CD4-positive, alpha-beta T cell (primary cell): ENCODE data around the gene TEX261. TPM values are rescaled to one million over a fixed set of nuclear protein-coding genes. Genes with fewer than 3 reads are reported as not detected.
"Not testable (repeated sequence)": the region's sequence is repeated elsewhere in the genome, so short reads cannot be mapped to it uniquely, and the experiment has no call there.

Experiments
- ATAC-seq: fragments of 200-7000 bp; cut with Tn5 transposase; one replicate; pipeline ENCODE4 v1.10.0; 2022; ENCODE audit warnings: mild to moderate bottlenecking; ENCODE audit not compliant: poor library complexity
- CTCF ChIA-PET: fragments of 350-600 bp; sonication (Branson Sonifier 250); formaldehyde crosslinking; loops from one replicate; lab custom pipeline; 2021; ENCODE audit warnings: antibody characterized with exemption, inconsistent platforms; lab: Charles Lee
- POLR2A ChIA-PET: fragments of 350-600 bp; sonication (Branson Sonifier 250); formaldehyde crosslinking; loops from one replicate; lab custom pipeline; 2021; ENCODE audit warnings: antibody characterized with exemption, inconsistent platforms; lab: Charles Lee
- DNase-seq, 14 experiments: peaks; one replicate each; pipeline ENCODE4 v3.0.0-alpha.2; 2013 to 2020; ENCODE audit warnings: mixed read lengths in 2 of 14
- H3K27ac ChIP-seq, 2 donors: one replicate each; pipeline versions ENCODE4 v1.5.1 to v1.7.0; 2013; ENCODE audit warnings: low read length in 2 of 2, low read depth in 1 of 2, mild to moderate bottlenecking in 1 of 2
- H3K27me3 ChIP-seq, 2 experiments: 1 replicate in 1 of 2; 2 replicates in 1 of 2; pipeline versions ENCODE4 v1.6.1 to v1.7.0; 2013; ENCODE audit warnings: low read length in 2 of 2, control low read depth in 1 of 2, mild to moderate bottlenecking in 1 of 2, moderate library complexity in 1 of 2; ENCODE audit not compliant: insufficient read depth in 2 of 2, control insufficient read depth in 1 of 2
- H3K36me3 ChIP-seq: one replicate; pipeline ENCODE4 v1.6.1; 2013; ENCODE audit warnings: low read length, control low read depth; ENCODE audit not compliant: insufficient read depth
- H3K4me1 ChIP-seq: one replicate; pipeline ENCODE4 v1.6.1; 2013; ENCODE audit warnings: low read length, control low read depth; ENCODE audit not compliant: insufficient read depth
- H3K4me3 ChIP-seq: one replicate; pipeline ENCODE4 v1.5.1; 2013; ENCODE audit warnings: mild to moderate bottlenecking, low read length, moderate library complexity
- H3K9me3 ChIP-seq, 2 experiments: 1 replicate in 1 of 2; 2 replicates in 1 of 2; pipeline versions ENCODE4 v1.6.1 to v1.7.0; 2013; ENCODE audit warnings: low read length in 2 of 2, mild to moderate bottlenecking in 2 of 2, control low read depth in 1 of 2, moderate library complexity in 1 of 2; ENCODE audit not compliant: control insufficient read depth in 1 of 2, insufficient read depth in 1 of 2
- H3K27ac Mint-ChIP-seq: one replicate; pipeline ENCODE4 v1.8.0; 2020; ENCODE audit warnings: mixed read lengths
- H3K27me3 Mint-ChIP-seq: one replicate; pipeline ENCODE4 v1.8.0; 2021; ENCODE audit warnings: mixed read lengths
- H3K36me3 Mint-ChIP-seq: one replicate; pipeline ENCODE4 v1.8.0; 2021; ENCODE audit warnings: low read depth, mixed read lengths
- H3K4me1 Mint-ChIP-seq: one replicate; pipeline ENCODE4 v1.8.0; 2021; ENCODE audit warnings: low read depth, mixed read lengths
- H3K4me3 Mint-ChIP-seq: one replicate; pipeline ENCODE4 v1.8.0; 2020; ENCODE audit warnings: mild to moderate bottlenecking, mixed read lengths
- H3K9me3 Mint-ChIP-seq: one replicate; pipeline ENCODE4 v1.8.0; 2020; ENCODE audit warnings: mixed read lengths
- CTCF ChIP-seq: fragments of 200-600 bp; IDR thresholded peaks from one replicate; pipeline ENCODE4 v1.8.0; 2022; ENCODE audit warnings: antibody characterized with exemption, mild to moderate bottlenecking
- intact Hi-C, 2 experiments: fragments of 100-400 bp; cut with DNase I in 1 of 2; cut with micrococcal nuclease in 1 of 2; formaldehyde crosslinking; loops; one replicate each; pipeline versions ENCODE4 v1.15.1 to v1.9.0; 2023 to 2025; cut with DNase I, micrococcal nuclease
- total RNA-seq, 174 experiments: library from RNA in 2 of 174; stranded (reverse) in 2 of 174; gene quantifications; one replicate each; pipeline ENCODE4 v1.2.3 and lab custom pipeline; 2021 to 2026

Gene TEX261
- total RNA-seq, 2 experiments from 2014 or later, result 26.8 to 34.0 TPM

GRCh38 chr2:71023553-71024243 is 29.0 kb upstream of the TEX261 start:
- H3K36me3 Mint-ChIP-seq, H3K36me3 ChIP-seq, H3K27me3 Mint-ChIP-seq, H3K27ac ChIP-seq, H3K9me3 Mint-ChIP-seq, H3K27ac Mint-ChIP-seq, H3K4me1 Mint-ChIP-seq, H3K27me3 ChIP-seq, H3K4me3 Mint-ChIP-seq, ATAC-seq, H3K4me1 ChIP-seq, H3K9me3 ChIP-seq, H3K4me3 ChIP-seq: not testable (repeated sequence)
- DNase-seq, result peak; percentile 34 to 72 (median 55)
- intact Hi-C loops, result loop anchor here (5.0 to 10.0 kb wide), 2 partner anchors 109 to 491 kb away; partner anchors contain the start of genes MCEE (in 1 of the 2) and MPHOSPH10 (in 1 of the 2)
- peak; percentile 39 for TF ChIP-seq CTCF
- ChIA-PET CTCF (interaction anchor here (1.4 to 1.6 kb wide), 2 partner anchors 77 to 487 kb away, joined by 4 to 6 read pairs; no protein-coding TSS in a partner anchor), POLR2A (interaction anchor here (0.7 to 1.7 kb wide), 3 partner anchors 44 to 1551 kb away, joined by 3 to 4 read pairs (median 4); partner anchors contain the start of genes MCEE, MPHOSPH10 and NAGK)

GRCh38 chr2:71021394-71021793 is 26.7 kb upstream of the TEX261 start:
- H3K27me3 ChIP-seq, H3K4me3 ChIP-seq, H3K27me3 Mint-ChIP-seq, H3K9me3 ChIP-seq, H3K4me1 ChIP-seq, DNase-seq, H3K27ac ChIP-seq, H3K9me3 Mint-ChIP-seq, H3K4me1 Mint-ChIP-seq, H3K36me3 Mint-ChIP-seq, H3K27ac Mint-ChIP-seq, H3K36me3 ChIP-seq, ATAC-seq, H3K4me3 Mint-ChIP-seq, POLR2A ChIA-PET: not testable (repeated sequence)
- intact Hi-C loops, result loop anchor here (5.0 to 10.0 kb wide), 2 partner anchors 111 to 493 kb away; partner anchors contain the start of genes MCEE (in 1 of the 2) and MPHOSPH10 (in 1 of the 2)
- CTCF ChIA-PET, result interaction anchor here (1.4 kb wide), 1 partner anchor 20 kb away, joined by 4 read pairs; no protein-coding TSS in a partner anchor

GRCh38 chr2:71019989-71020388 is 25.3 kb upstream of the TEX261 start:
- CTCF ChIA-PET, result interaction anchor here (1.4 kb wide), 1 partner anchor 19 kb away, joined by 4 read pairs; no protein-coding TSS in a partner anchor
- H3K27me3 Mint-ChIP-seq, result not testable (repeated sequence)

GRCh38 chr2:71018625-71019024 is 24.0 kb upstream of the TEX261 start:
- H3K4me1 Mint-ChIP-seq, result peaks cover 5% of the 10 kb centered on the region
- no peak overlapping the region for H3K4me3 ChIP-seq
- no peaks in the 10 kb centered on the region for H3K27me3 ChIP-seq
- H3K27me3 Mint-ChIP-seq, result no peaks in the 10 kb centered on the region
- CTCF ChIA-PET, result no interaction called here
- H3K4me1 ChIP-seq, result peaks cover 4% of the 10 kb centered on the region
- no peaks in the 10 kb centered on the region for H3K9me3 Mint-ChIP-seq
- ATAC-seq, result no peak
- POLR2A ChIA-PET, result no interaction called here
- no peak for DNase-seq
- no peak overlapping the region for H3K4me3 Mint-ChIP-seq
- H3K27ac Mint-ChIP-seq, result no peak overlapping the region
- no peaks in the 10 kb centered on the region for H3K36me3 ChIP-seq
- no peaks in the 10 kb centered on the region for H3K36me3 Mint-ChIP-seq
- H3K27ac ChIP-seq, result no peak overlapping the region
- intact Hi-C loops, result no loop called here
- no peaks in the 10 kb centered on the region for H3K9me3 ChIP-seq
- TF ChIP-seq CTCF, result no peak

More at GRCh38 chr2:71019989-71020388, 25.3 kb upstream of the TEX261 start:
- H3K9me3 ChIP-seq, H3K4me1 ChIP-seq, ATAC-seq, H3K27me3 ChIP-seq, H3K4me3 Mint-ChIP-seq, H3K27ac ChIP-seq, H3K4me1 Mint-ChIP-seq, DNase-seq, H3K36me3 Mint-ChIP-seq, H3K27ac Mint-ChIP-seq, H3K36me3 ChIP-seq, H3K9me3 Mint-ChIP-seq, H3K4me3 ChIP-seq, POLR2A ChIA-PET: not testable (repeated sequence)
- intact Hi-C loops, result loop anchor here (5.0 to 10.0 kb wide), 2 partner anchors 112 to 495 kb away; partner anchors contain the start of genes MCEE (in 1 of the 2) and MPHOSPH10 (in 1 of the 2)

- H3K4me3 Mint-ChIP-seq, H3K27ac ChIP-seq, H3K9me3 ChIP-seq, ATAC-seq, POLR2A ChIA-PET, intact Hi-C loops, H3K4me1 ChIP-seq, H3K4me1 Mint-ChIP-seq, CTCF ChIA-PET, H3K27me3 ChIP-seq, H3K4me3 ChIP-seq, H3K36me3 ChIP-seq, H3K27ac Mint-ChIP-seq, DNase-seq, H3K9me3 Mint-ChIP-seq, H3K36me3 Mint-ChIP-seq: not testable (repeated sequence)
- H3K27me3 Mint-ChIP-seq, result peaks cover 44% of the 10 kb centered on the region
Measured at GRCh38 chr2:71011786-71012185, 17.1 kb upstream of the TEX261 start.
